H1 (cell line): ENCODE measurements around the gene CCSER2. TPM values are rescaled to one million over a fixed set of nuclear protein-coding genes. Genes with fewer than 3 reads are reported as not detected.

Experiments
- CTCF ChIA-PET: fragments of 300-600 bp; sonication (Branson Sonifier 250); formaldehyde crosslinking; loops from one replicate; lab custom pipeline; 2021; ENCODE audit not compliant: partially characterized antibody; lab: Charles Lee
- POLR2A ChIA-PET: fragments of 300-600 bp; sonication (Branson Sonifier 250); formaldehyde crosslinking; loops from one replicate; lab custom pipeline; 2021; ENCODE audit warnings: inconsistent platforms; ENCODE audit not compliant: partially characterized antibody; lab: Charles Lee
- DNase-seq, 2 experiments: peaks; one replicate each; pipeline versions ENCODE4 v3.0.0 to v3.0.0-alpha.2; 2010 to 2022; ENCODE audit warnings: low spot score in 2 of 2, low read depth in 1 of 2, mixed read lengths in 1 of 2
- FAIRE-seq: peaks from 2 replicates; lab custom pipeline; 2011; peaks lifted over from hg19 to GRCh38; lab: Jason Lieb, UNC
- H2AFZ ChIP-seq: 2 replicates; pipeline ENCODE4 v1.8.1; 2012; ENCODE audit warnings: low read length, inconsistent platforms
- H2AK5ac ChIP-seq: 2 replicates; pipeline ENCODE4 v1.6.1; 2013; ENCODE audit warnings: low read depth, low read length
- H2BK120ac ChIP-seq: replicated peaks from 2 replicates; pipeline ENCODE3; 2013; ENCODE audit warnings: low read depth, low read length, inconsistent platforms
- H2BK12ac ChIP-seq: 2 replicates; pipeline ENCODE4 v1.6.1; 2013; ENCODE audit warnings: low read depth, low read length
- H2BK15ac ChIP-seq: 2 replicates; pipeline ENCODE4 v1.6.1; 2013; ENCODE audit warnings: low read length
- H2BK20ac ChIP-seq: 2 replicates; pipeline ENCODE4 v1.6.1; 2013; ENCODE audit warnings: low read length
- H2BK5ac ChIP-seq: 2 replicates; pipeline ENCODE4 v1.6.1; 2013; ENCODE audit warnings: low read depth, low read length
- H3K14ac ChIP-seq: 2 replicates; pipeline ENCODE4 v1.6.1; 2013; ENCODE audit warnings: inconsistent platforms; ENCODE audit not compliant: insufficient read length
- H3K18ac ChIP-seq: 2 replicates; pipeline ENCODE4 v1.6.1; 2013; ENCODE audit warnings: low read length; ENCODE audit errors: extremely low read depth
- H3K23ac ChIP-seq: 2 replicates; pipeline ENCODE4 v1.6.1; 2013; ENCODE audit warnings: inconsistent platforms; ENCODE audit not compliant: insufficient read length
- H3K23me2 ChIP-seq: 2 replicates; pipeline ENCODE4 v1.6.1; 2013; ENCODE audit warnings: low read depth, low read length
- H3K27ac ChIP-seq: 2 replicates; pipeline ENCODE4 v1.6.1; 2011; ENCODE audit warnings: low read depth, low read length, inconsistent platforms
- H3K27me3 ChIP-seq, 4 experiments: replicated peaks in 1 of 4; 1 replicate in 1 of 4; 2 replicates in 3 of 4; pipeline versions ENCODE4 v1.6.1 to v1.8.1; 2011 to 2013; ENCODE audit warnings: low read length in 3 of 4, mild to moderate bottlenecking in 3 of 4, inconsistent platforms in 2 of 4, mixed read lengths in 2 of 4, moderate library complexity in 1 of 4; ENCODE audit not compliant: control insufficient read depth in 3 of 4, insufficient read depth in 3 of 4; ENCODE audit errors: extremely low read depth in 1 of 4
- H3K36me3 ChIP-seq, 4 experiments: 2 replicates each; pipeline versions ENCODE4 v1.6.1 to v1.8.1; 2011 to 2013; ENCODE audit warnings: mild to moderate bottlenecking in 4 of 4, low read length in 3 of 4, moderate library complexity in 2 of 4, control low read depth in 1 of 4, inconsistent platforms in 1 of 4; ENCODE audit not compliant: insufficient read depth in 4 of 4, control insufficient read depth in 2 of 4
- H3K4ac ChIP-seq: replicated peaks from 2 replicates; pipeline ENCODE3; 2013; ENCODE audit warnings: low read length, low read depth, mixed read lengths, inconsistent platforms; ENCODE audit not compliant: insufficient read length
- H3K4me1 ChIP-seq, 4 experiments: replicated peaks in 1 of 4; 1 replicate in 1 of 4; 2 replicates in 3 of 4; pipeline versions ENCODE4 v1.6.1 to v1.8.1; 2011 to 2013; ENCODE audit warnings: low read length in 3 of 4, inconsistent platforms in 2 of 4, mixed read lengths in 1 of 4; ENCODE audit not compliant: insufficient read depth in 4 of 4, control insufficient read depth in 3 of 4
- H3K4me2 ChIP-seq, 2 experiments: 2 replicates each; pipeline versions ENCODE4 v1.6.1 to v1.8.1; 2011 to 2013; ENCODE audit warnings: low read depth in 2 of 2, low read length in 2 of 2, control low read depth in 1 of 2, inconsistent platforms in 1 of 2, mild to moderate bottlenecking in 1 of 2; ENCODE audit not compliant: insufficient read depth in 1 of 2
- H3K4me3 ChIP-seq, 4 experiments: fragments of 200-600, 300-600 bp in 1 of 4; sonication (generic), shearing (Covaris generic), sonication (Bioruptor Twin) in 1 of 4; 2 replicates each; pipeline versions ENCODE4 v1.5.1 to v1.8.1; 2011 to 2016; ENCODE audit warnings: low read length in 4 of 4, low read depth in 3 of 4, control low read depth in 2 of 4, inconsistent platforms in 2 of 4, mild to moderate bottlenecking in 2 of 4, mixed read lengths in 1 of 4, moderate library complexity in 1 of 4; ENCODE audit not compliant: insufficient read depth in 2 of 4; ENCODE audit errors: extremely low read depth in 1 of 4
- H3K56ac ChIP-seq: replicated peaks from 2 replicates; pipeline ENCODE3; 2013; ENCODE audit warnings: low read depth, mild to moderate bottlenecking, mixed read lengths, low read length, inconsistent platforms; ENCODE audit not compliant: insufficient read length
- H3K79me1 ChIP-seq: 2 replicates; pipeline ENCODE4 v1.6.1; 2013; ENCODE audit warnings: low read depth, low read length, control low read depth
- H3K79me2 ChIP-seq, 2 experiments: 2 replicates each; pipeline versions ENCODE4 v1.6.1 to v1.8.1; 2012 to 2013; ENCODE audit warnings: low read length in 2 of 2, mild to moderate bottlenecking in 2 of 2, inconsistent platforms in 1 of 2; ENCODE audit not compliant: insufficient read depth in 2 of 2, control insufficient read depth in 1 of 2
- H3K9ac ChIP-seq, 4 experiments: replicated peaks in 1 of 4; 1 replicate in 1 of 4; 2 replicates in 3 of 4; pipeline versions ENCODE4 v1.6.1 to v1.8.1; 2011 to 2013; ENCODE audit warnings: low read depth in 3 of 4, low read length in 3 of 4, control low read depth in 2 of 4, mild to moderate bottlenecking in 2 of 4, moderate library complexity in 2 of 4, inconsistent platforms in 1 of 4; ENCODE audit errors: extremely low read depth in 1 of 4
- H3K9me3 ChIP-seq, 2 experiments: 2 replicates each; pipeline versions ENCODE4 v1.6.1 to v1.8.1; 2012 to 2013; ENCODE audit warnings: mild to moderate bottlenecking in 2 of 2, moderate library complexity in 2 of 2, control low read depth in 1 of 2, inconsistent platforms in 1 of 2, low read depth in 1 of 2, low read length in 1 of 2, mixed read lengths in 1 of 2; ENCODE audit not compliant: insufficient read depth in 2 of 2
- H4K20me1 ChIP-seq, 2 experiments: replicated peaks in 1 of 2; 2 replicates each; pipeline versions ENCODE3 to v1.8.1; 2011 to 2013; ENCODE audit warnings: inconsistent platforms in 2 of 2, low read length in 2 of 2, mild to moderate bottlenecking in 1 of 2; ENCODE audit not compliant: insufficient read depth in 2 of 2, control insufficient read depth in 1 of 2
- H4K5ac ChIP-seq: 2 replicates; pipeline ENCODE4 v1.6.1; 2013; ENCODE audit warnings: low read length, low read depth, mixed read lengths, inconsistent platforms; ENCODE audit not compliant: insufficient read length
- H4K8ac ChIP-seq: 2 replicates; pipeline ENCODE4 v1.8.0; 2013; ENCODE audit warnings: mild to moderate bottlenecking, moderate library complexity, low read length, inconsistent platforms; ENCODE audit not compliant: insufficient read depth; ENCODE audit errors: extremely low read depth
- H4K91ac ChIP-seq: replicated peaks from 2 replicates; pipeline ENCODE3; 2013; ENCODE audit warnings: low read length, mixed read lengths, inconsistent platforms; ENCODE audit not compliant: insufficient read length
- BRCA1 ChIP-seq: IDR thresholded peaks from 2 replicates; pipeline ENCODE4 v1.6.1; 2012; ENCODE audit warnings: low read depth, low read length, improper control_type of control experiment
- CEBPB ChIP-seq: IDR thresholded peaks from 2 replicates; pipeline ENCODE4 v1.6.1; 2012; ENCODE audit warnings: low read depth, low read length
- WGBS, 2 experiments: shearing (Covaris generic) in 1 of 2; methylation state at CpG; one replicate each; pipeline versions ENCODE4 v1.1.6 to v1.1.7; 2013 to 2015; ENCODE audit warnings: low lambda C conversion rate in 2 of 2, mixed read lengths in 2 of 2, inconsistent platforms in 1 of 2, low coverage in 1 of 2, missing lambda C conversion rate in 1 of 2; ENCODE audit not compliant: insufficient replicate concordance in 2 of 2, insufficient coverage in 1 of 2, insufficient read length in 1 of 2; ENCODE audit errors: extremely low coverage in 1 of 2, missing lambda C conversion rate in 1 of 2; 5-methylcytosine and 5-hydroxymethylcytosine counted together
- polyA plus RNA-seq, 7 experiments: library from polyadenylated mRNA; depleted of rRNA in 3 of 7; stranded (reverse) in 5 of 7; unstranded in 2 of 7; fragments of >200 nt in 5 of 7; fragments of 200-250 nt in 2 of 7; gene quantifications; 1 replicate in 5 of 7; 2 replicates in 1 of 7; 4 replicates in 1 of 7; pipeline versions ENCODE4 v1.2.1 to v1.2.3, GENCODE V29; 2011 to 2013; ENCODE audit warnings: missing spikeins in 2 of 7, mixed read lengths in 2 of 7
- total RNA-seq: library from RNA; stranded (reverse); fragmentation: NEBNext Ultra II Directional; extraction: Animal tissue kit (Norgen Biotek cat#: 25700); gene quantifications from 2 replicates; pipeline ENCODE4 v1.2.1, GENCODE V29; 2021

The CCSER2 gene
- total and polyA plus RNA-seq, 2 of the 8 experiments (the other 6 are each of a cell fraction or from before 2014, with no cell fraction given) = 6.9 to 30.5 TPM

DNA sequence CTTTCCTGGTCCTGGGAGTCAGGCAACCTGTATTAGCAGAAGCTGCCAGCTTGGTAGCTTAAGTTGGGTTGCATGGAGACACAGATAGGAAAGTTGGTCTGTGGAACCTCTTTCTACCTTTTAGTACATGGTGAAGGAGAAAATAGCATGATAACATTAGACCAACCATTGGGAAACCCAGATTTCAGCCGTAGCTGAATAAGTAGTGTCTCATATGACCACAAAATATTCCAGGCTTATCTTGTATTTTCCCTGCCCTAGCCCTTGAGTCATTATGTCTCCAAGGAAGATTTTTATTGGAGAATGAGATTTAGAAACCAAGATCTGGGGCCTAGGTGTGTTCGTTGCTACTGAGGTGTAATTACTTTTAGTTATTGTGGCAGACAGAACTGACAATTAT lies 67.2 kb downstream of the CCSER2 start:
- no peak overlapping the region for H2AK5ac ChIP-seq
- no peak overlapping the region for H3K14ac ChIP-seq
- H3K18ac ChIP-seq = no peak overlapping the region
- H3K79me2 ChIP-seq = peaks cover 0 to 6% of the 10 kb centered on the region in 2 experiments; a peak in 1 of 4 replicates
- POLR2A ChIA-PET = no interaction called here
- no peak overlapping the region for H3K9ac ChIP-seq
- no peak overlapping the region for H2BK5ac ChIP-seq
- H3K56ac ChIP-seq = no peak overlapping the region
- DNase-seq (no peak), FAIRE-seq (no peak)
- H3K79me1 ChIP-seq = 0 out of 2 replicates have a peak, but pooled peaks cover 3% of the 10 kb centered on the region
- no peak overlapping the region for H3K23ac ChIP-seq
- H2BK15ac ChIP-seq = no peak overlapping the region
- H3K4me2 ChIP-seq = no peak overlapping the region
- no peak overlapping the region for H4K91ac ChIP-seq
- no peak overlapping the region for H4K5ac ChIP-seq
- no peak overlapping the region for H2BK12ac ChIP-seq
- H2AFZ ChIP-seq = no peak overlapping the region
- no peak overlapping the region for H2BK120ac ChIP-seq
- H3K4me3 ChIP-seq = no peak overlapping the region
- no peaks in the 10 kb centered on the region for H4K20me1 ChIP-seq
- no peak overlapping the region for H4K8ac ChIP-seq
- H3K23me2 ChIP-seq = peaks cover 3% of the 10 kb centered on the region; the same call in 1 of the 2 replicates
- H3K9me3 ChIP-seq = no peaks in the 10 kb centered on the region; a peak in 1 of 4 replicates
- no peaks in the 10 kb centered on the region for H3K27me3 ChIP-seq
- H3K4ac ChIP-seq = no peak overlapping the region
- TF ChIP-seq BRCA1 (no peak), CEBPB (no peak)
- no peak overlapping the region for H2BK20ac ChIP-seq
- no peaks in the 10 kb centered on the region; a peak in 2 of 8 replicates for H3K36me3 ChIP-seq
- CTCF ChIA-PET = interaction anchor here (0.7 to 1.4 kb wide), 2 partner anchors 128 to 132 kb away, joined by 3 read pairs; no protein-coding TSS in a partner anchor
- peaks cover 0 to 10% (median 0%) of the 10 kb centered on the region in 4 experiments; a peak in 3 of 7 replicates for H3K4me1 ChIP-seq
- WGBS, 2 experiments = 95% methylated on average over 2 of the region's 2 CpGs; no CpG with 5 or more reads in 1 of the 2 experiments
- H3K27ac ChIP-seq = no peak overlapping the region
